ENCODE data around the gene EMP2.

- TF ChIP-seq CTCF (IDR thresholded peaks at IDR 0.05): no peak
- no peak for TF ChIP-seq EP300 (IDR thresholded peaks at IDR 0.05)
- TF ChIP-seq POLR2AphosphoS5 (IDR thresholded peaks at IDR 0.05): no peak
- TF ChIP-seq POLR2A (IDR thresholded peaks at IDR 0.05): no peak
Measured at GRCh38 chr16:10522966-10523365, 57.4 kb downstream of the EMP2 start.
